SH-SY5Y (cell line): Measurements from ENCODE around the gene CPA3.

Experiments used
- GATA2 ChIP-seq: IDR thresholded peaks from 2 replicates; pipeline ENCODE4 v1.6.1; 2011; ENCODE audit warnings: mild to moderate bottlenecking, low read depth, low read length
- GATA3 ChIP-seq: IDR thresholded peaks from 2 replicates; pipeline ENCODE4 v1.6.1; 2011; ENCODE audit warnings: low read depth, mild to moderate bottlenecking, low read length, moderate library complexity

GRCh38 chr3:148857316-148857715, 7.8 kb upstream of the CPA3 start:
- TF ChIP-seq GATA2: no peak
- no peak for TF ChIP-seq GATA3
